ENCODE measurements around the gene CDH13.

CDH13 gene

DNA sequence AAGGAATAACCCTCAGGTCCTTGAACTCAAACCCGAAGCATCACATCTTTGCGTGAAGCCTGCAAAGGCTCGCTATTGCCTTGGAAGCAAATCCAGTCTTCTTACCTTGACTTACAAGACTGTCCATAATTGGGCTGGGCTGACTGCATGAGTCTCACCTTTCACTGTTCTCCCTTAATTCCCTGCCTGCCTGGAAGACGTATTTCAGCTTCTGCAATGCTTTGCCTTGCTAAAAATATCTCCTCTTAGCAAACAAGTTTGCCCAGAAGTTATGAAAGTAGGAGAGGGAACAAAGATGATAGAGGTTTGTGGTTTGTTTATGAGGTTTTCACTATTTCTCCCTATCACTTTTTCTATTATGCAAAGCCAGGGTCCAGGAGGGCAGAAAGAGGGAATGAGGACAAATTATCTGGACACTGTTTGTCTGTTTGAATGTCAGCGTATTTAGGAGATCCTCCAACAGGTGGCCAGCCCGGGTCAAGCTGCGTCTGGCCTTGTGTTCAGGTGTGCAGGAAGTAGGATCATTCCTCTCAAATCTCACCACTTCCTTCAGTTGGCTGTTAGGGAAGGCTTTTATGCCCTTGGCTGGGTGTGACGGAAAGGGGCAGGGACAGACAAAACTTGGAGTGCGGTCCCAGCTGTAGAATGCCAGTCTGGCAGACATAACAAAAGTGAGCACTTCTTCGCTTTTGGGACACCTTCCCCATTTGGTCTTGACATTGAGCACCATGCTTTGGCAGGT is 488.9 kb downstream of the CDH13 start:
- Histone ChIP-seq H3K79me2 (ENCODE audit: low read length) (no peaks in the 10 kb centered on the region), H3K4me1 (ENCODE audit: low read length) (no peaks in the 10 kb centered on the region), H3K9ac (ENCODE audit: low read length) (no peak overlapping the region), H3K4me2 (ENCODE audit: low read length) (no peak overlapping the region), H3K27ac (ENCODE audit: low read length) (no peak overlapping the region), H4K20me1 (ENCODE audit: insufficient read depth, low read length) (no peaks in the 10 kb centered on the region), H3K36me3 (replicated peaks; ENCODE audit: low read depth, low read length) (no peaks in the 10 kb centered on the region), H2AFZ (ENCODE audit: low read depth, low read length) (no peak overlapping the region), H3K9me3 (ENCODE audit: insufficient read depth, low read length) (no peaks in the 10 kb centered on the region), H3K27me3 (ENCODE audit: low read depth, low read length) (no peaks in the 10 kb centered on the region), H3K4me3 (ENCODE audit: low read length) (no peak overlapping the region)
- TF ChIP-seq EZH2phosphoT487 (IDR thresholded peaks at IDR 0.05; ENCODE audit: low read depth): no peak

DNA sequence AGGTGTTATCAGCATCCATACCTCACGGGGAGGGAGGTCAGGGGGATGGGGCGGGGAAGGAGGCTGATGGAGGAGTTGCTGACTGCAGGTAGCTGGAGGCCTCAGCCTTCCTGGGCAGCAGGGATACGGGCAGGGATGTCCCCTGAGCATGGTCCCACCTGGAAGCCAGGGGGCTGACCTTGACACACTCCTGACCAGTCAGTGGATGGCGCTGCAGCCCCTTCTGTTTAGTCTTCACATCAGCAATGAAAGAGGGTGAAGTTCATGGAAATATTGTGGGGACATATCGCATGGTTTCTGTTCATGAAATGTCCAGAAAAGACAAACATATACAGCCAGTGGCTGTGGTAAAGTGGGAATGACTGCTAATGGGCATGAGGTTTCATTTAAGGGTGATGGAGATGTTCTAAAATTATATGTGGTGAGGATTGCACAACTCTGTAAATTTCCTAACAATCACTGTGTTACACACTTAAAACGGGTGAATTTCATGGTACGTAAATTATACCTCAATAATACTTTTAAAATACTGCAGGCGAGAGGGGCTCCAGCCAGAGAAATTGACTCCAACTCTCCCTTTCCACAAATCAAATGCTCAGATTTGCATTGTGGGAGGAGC is 489.6 kb downstream of the CDH13 start:
- H3K9ac ChIP-seq (ENCODE audit: low read length): no peak overlapping the region
- H3K79me2 ChIP-seq (ENCODE audit: low read length): no peaks in the 10 kb centered on the region
- H4K20me1 ChIP-seq (ENCODE audit: insufficient read depth, low read length): no peaks in the 10 kb centered on the region
- H3K36me3 ChIP-seq (replicated peaks; ENCODE audit: low read depth, low read length): no peaks in the 10 kb centered on the region
- no peaks in the 10 kb centered on the region for H3K4me1 ChIP-seq (ENCODE audit: low read length)
- H3K4me3 ChIP-seq (ENCODE audit: low read length): no peak overlapping the region
- no peak overlapping the region for H3K4me2 ChIP-seq (ENCODE audit: low read length)
- no peaks in the 10 kb centered on the region for H3K9me3 ChIP-seq (ENCODE audit: insufficient read depth, low read length)
- TF ChIP-seq EZH2phosphoT487 (IDR thresholded peaks at IDR 0.05; ENCODE audit: low read depth) (no peak), CTCF (IDR thresholded peaks at IDR 0.05; ENCODE audit: low read depth, low read length) (no peak)
- no peaks in the 10 kb centered on the region for H3K27me3 ChIP-seq (ENCODE audit: low read depth, low read length)
- H3K27ac ChIP-seq (ENCODE audit: low read length): no peak overlapping the region
- no peak overlapping the region for H2AFZ ChIP-seq (ENCODE audit: low read depth, low read length)

- Histone ChIP-seq H3K27me3 (ENCODE audit: low read depth, low read length) (no peaks in the 10 kb centered on the region), H3K27ac (ENCODE audit: low read length) (no peak overlapping the region), H3K9ac (ENCODE audit: low read length) (no peak overlapping the region), H3K4me1 (ENCODE audit: low read length) (no peaks in the 10 kb centered on the region), H4K20me1 (ENCODE audit: insufficient read depth, low read length) (no peaks in the 10 kb centered on the region), H2AFZ (ENCODE audit: low read depth, low read length) (no peak overlapping the region), H3K36me3 (replicated peaks; ENCODE audit: low read depth, low read length) (no peaks in the 10 kb centered on the region), H3K4me2 (ENCODE audit: low read length) (no peak overlapping the region), H3K79me2 (ENCODE audit: low read length) (no peaks in the 10 kb centered on the region), H3K9me3 (ENCODE audit: insufficient read depth, low read length) (no peaks in the 10 kb centered on the region), H3K4me3 (ENCODE audit: low read length) (no peak overlapping the region)
- no peak for TF ChIP-seq EZH2phosphoT487 (IDR thresholded peaks at IDR 0.05; ENCODE audit: low read depth)
- TF ChIP-seq CTCF (IDR thresholded peaks at IDR 0.05; ENCODE audit: low read depth, low read length): no peak
These were observed 491.0 kb downstream of the CDH13 start for GRCh38 chr16:83117810-83118209.

GRCh38 chr16:83118365-83118764 is 491.6 kb downstream of the CDH13 start:
- no peaks in the 10 kb centered on the region for H3K27me3 ChIP-seq (ENCODE audit: low read depth, low read length)
- TF ChIP-seq CTCF (IDR thresholded peaks at IDR 0.05; ENCODE audit: low read depth, low read length) (no peak), EZH2phosphoT487 (IDR thresholded peaks at IDR 0.05; ENCODE audit: low read depth) (no peak)
- no peaks in the 10 kb centered on the region for H3K9me3 ChIP-seq (ENCODE audit: insufficient read depth, low read length)
- H3K79me2 ChIP-seq (ENCODE audit: low read length): no peaks in the 10 kb centered on the region
- H3K36me3 ChIP-seq (replicated peaks; ENCODE audit: low read depth, low read length): no peaks in the 10 kb centered on the region
- no peak overlapping the region for H3K4me2 ChIP-seq (ENCODE audit: low read length)
- H3K4me1 ChIP-seq (ENCODE audit: low read length): no peaks in the 10 kb centered on the region
- no peak overlapping the region for H3K4me3 ChIP-seq (ENCODE audit: low read length)
- H3K9ac ChIP-seq (ENCODE audit: low read length): no peak overlapping the region
- H4K20me1 ChIP-seq (ENCODE audit: insufficient read depth, low read length): no peaks in the 10 kb centered on the region
- no peak overlapping the region for H3K27ac ChIP-seq (ENCODE audit: low read length)
- H2AFZ ChIP-seq (ENCODE audit: low read depth, low read length): no peak overlapping the region

Data from OCI-LY3 (cell line).